NB4 (cell line): ENCODE measurements around the gene GPRC5A.
A peak's percentile ranks its signal among the peaks of the same experiment; 100 is the strongest.

ENCODE experiments used
- DNase-seq: peaks from one replicate; pipeline ENCODE4 v3.0.0; 2010; ENCODE audit warnings: low read depth
- H3K4me3 ChIP-seq: one replicate; pipeline ENCODE4 v1.5.1; 2011; ENCODE audit warnings: mild to moderate bottlenecking, low read depth, low read length, moderate library complexity
- MYC ChIP-seq: IDR thresholded peaks from 2 replicates; pipeline ENCODE4 v1.6.1; 2011; ENCODE audit warnings: low read depth, low read length
- POLR2A ChIP-seq: IDR thresholded peaks from 2 replicates; pipeline ENCODE4 v1.6.1; 2011; ENCODE audit warnings: mild to moderate bottlenecking; ENCODE audit not compliant: insufficient read length; ENCODE audit errors: extremely low read depth
- TF ChIP-seq, protein P1 (sequence below): IDR thresholded peaks from 2 replicates; pipeline ENCODE4 v1.6.1; 2011; ENCODE audit warnings: low read depth, low read length
- TF ChIP-seq, protein P2 (sequence below): IDR thresholded peaks from one replicate; pipeline ENCODE4 v1.5.1; 2012; ENCODE audit warnings: low read depth, low read length

GPRC5A gene

DNA sequence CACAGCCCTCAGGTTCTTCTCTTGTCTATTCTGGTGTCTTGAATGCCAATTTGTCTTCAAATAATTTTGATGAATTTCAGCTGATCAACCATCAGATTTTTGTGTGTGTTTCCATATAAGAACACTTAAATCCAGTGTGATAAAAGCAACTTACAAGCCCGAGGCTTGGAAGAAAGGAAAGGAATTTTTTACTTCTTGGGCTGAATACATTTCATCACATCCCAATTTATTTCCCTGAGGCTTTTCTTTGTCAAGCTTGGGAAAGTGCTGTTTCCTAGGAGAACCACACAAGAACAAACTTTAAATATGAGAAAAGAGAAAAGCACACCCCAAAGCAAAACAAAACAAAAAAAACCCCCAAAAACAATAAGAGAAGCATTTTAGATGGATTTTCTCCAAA lies 34.0 kb downstream of the GPRC5A start:
- no peak for DNase-seq
- TF ChIP-seq POLR2A, result no peak
- TF ChIP-seq, protein P1, sequence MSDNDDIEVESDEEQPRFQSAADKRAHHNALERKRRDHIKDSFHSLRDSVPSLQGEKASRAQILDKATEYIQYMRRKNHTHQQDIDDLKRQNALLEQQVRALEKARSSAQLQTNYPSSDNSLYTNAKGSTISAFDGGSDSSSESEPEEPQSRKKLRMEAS, result no peak
- no peak for TF ChIP-seq MYC
- TF ChIP-seq, protein P2, sequence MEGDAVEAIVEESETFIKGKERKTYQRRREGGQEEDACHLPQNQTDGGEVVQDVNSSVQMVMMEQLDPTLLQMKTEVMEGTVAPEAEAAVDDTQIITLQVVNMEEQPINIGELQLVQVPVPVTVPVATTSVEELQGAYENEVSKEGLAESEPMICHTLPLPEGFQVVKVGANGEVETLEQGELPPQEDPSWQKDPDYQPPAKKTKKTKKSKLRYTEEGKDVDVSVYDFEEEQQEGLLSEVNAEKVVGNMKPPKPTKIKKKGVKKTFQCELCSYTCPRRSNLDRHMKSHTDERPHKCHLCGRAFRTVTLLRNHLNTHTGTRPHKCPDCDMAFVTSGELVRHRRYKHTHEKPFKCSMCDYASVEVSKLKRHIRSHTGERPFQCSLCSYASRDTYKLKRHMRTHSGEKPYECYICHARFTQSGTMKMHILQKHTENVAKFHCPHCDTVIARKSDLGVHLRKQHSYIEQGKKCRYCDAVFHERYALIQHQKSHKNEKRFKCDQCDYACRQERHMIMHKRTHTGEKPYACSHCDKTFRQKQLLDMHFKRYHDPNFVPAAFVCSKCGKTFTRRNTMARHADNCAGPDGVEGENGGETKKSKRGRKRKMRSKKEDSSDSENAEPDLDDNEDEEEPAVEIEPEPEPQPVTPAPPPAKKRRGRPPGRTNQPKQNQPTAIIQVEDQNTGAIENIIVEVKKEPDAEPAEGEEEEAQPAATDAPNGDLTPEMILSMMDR, result no peak

GRCh38 chr12:12926571-12927071 lies 35.3 kb downstream of the GPRC5A start:
- H3K4me3 ChIP-seq, result no peak overlapping the region
- DNase-seq, result no peak
- TF ChIP-seq, protein P2, result no peak
- TF ChIP-seq, protein P1, result no peak
- TF ChIP-seq POLR2A (no peak), MYC (no peak)

More for the DNA sequence above, 34.0 kb downstream of the GPRC5A start:
- H3K4me3 ChIP-seq, result no peak overlapping the region

GRCh38 chr12:12927211-12928079 lies 36.1 kb downstream of the GPRC5A start:
- DNase-seq, result no peak
- TF ChIP-seq MYC (no peak), POLR2A (no peak)
- TF ChIP-seq, protein P1, result no peak
- TF ChIP-seq, protein P2, result no peak
- H3K4me3 ChIP-seq, result no peak overlapping the region

- no peak for DNase-seq
- no peak overlapping the region for H3K4me3 ChIP-seq
- TF ChIP-seq, protein P2, result no peak
- TF ChIP-seq MYC (no peak), POLR2A (no peak)
- TF ChIP-seq, protein P1, result no peak
Measured at GRCh38 chr12:12929696-12930095, 38.3 kb downstream of the GPRC5A start.

GRCh38 chr12:12930633-12931219 lies 39.4 kb downstream of the GPRC5A start:
- peak; percentile 48 for DNase-seq
- H3K4me3 ChIP-seq, result no peak overlapping the region
- TF ChIP-seq, protein P1, result no peak
- TF ChIP-seq POLR2A, result no peak
- TF ChIP-seq, protein P2, result no peak
- no peak for TF ChIP-seq MYC
